ENCODE measurements around the gene KIAA1671.
A peak's percentile ranks its signal among the peaks of the same experiment; 100 is the strongest.
"Not testable (repeated sequence)": the region's sequence is repeated elsewhere in the genome, so short reads cannot be mapped to it uniquely, and the experiment has no call there.

The KIAA1671 gene

DNA sequence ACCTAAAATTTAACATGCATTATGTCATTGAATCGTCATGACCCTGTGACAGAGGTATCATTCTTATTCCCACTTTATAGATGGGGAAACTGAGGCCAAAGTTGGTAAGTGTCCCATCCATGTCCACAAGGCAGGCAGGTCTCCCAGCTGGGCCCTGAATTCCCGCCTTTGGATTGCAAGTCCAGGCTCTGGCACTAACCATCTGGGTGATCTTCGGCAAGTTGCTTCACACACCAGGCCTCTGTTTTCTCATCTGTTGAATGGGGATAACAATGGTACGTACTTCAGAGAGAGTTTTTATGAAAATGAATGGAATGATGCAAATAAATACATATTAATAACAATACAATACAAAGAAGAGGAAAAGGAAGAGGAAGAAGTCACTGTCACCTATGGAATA lies 250.6 kb downstream of the KIAA1671 start:
- DNase-seq (ENCODE audit: low read depth): no peak

- DNase-seq (ENCODE audit: low read depth): not testable (repeated sequence)
Observed at GRCh38 chr22:25204547-25204946, 252.0 kb downstream of the KIAA1671 start.

- DNase-seq (ENCODE audit: low read depth): no peak
Observed at GRCh38 chr22:25205847-25206246, 253.3 kb downstream of the KIAA1671 start.

- no peak for DNase-seq (ENCODE audit: low read depth)
Observed at GRCh38 chr22:25206998-25207397, 254.5 kb downstream of the KIAA1671 start.

GRCh38 chr22:25207553-25208157 lies 255.1 kb downstream of the KIAA1671 start:
- DNase-seq (ENCODE audit: low read depth): no peak

DNA sequence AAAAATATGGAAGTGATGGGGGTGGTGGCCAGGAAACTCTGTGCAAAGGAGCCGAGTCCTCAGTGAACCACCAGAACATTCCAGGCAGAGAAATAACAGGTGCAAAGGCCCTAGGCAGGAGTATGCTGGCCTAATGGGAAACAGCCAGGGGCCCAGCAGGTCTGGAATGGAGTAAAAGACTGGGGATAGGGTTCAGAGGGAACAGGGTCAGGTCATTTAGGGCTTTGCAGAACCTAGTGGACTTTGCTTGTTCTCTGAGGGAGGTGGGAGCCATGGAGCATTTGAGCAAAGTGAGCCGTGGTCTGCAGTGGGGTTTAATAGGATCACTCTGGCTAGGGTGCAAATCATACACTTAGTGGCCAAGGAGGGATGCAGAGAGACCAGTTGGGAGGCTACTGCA lies 255.8 kb downstream of the KIAA1671 start:
- DNase-seq (ENCODE audit: low read depth): no peak

GRCh38 chr22:25208743-25209505 lies 256.4 kb downstream of the KIAA1671 start:
- no peak for DNase-seq (ENCODE audit: low read depth)

- no peak for DNase-seq (ENCODE audit: low read depth)
Observed at GRCh38 chr22:25210793-25211192, 258.3 kb downstream of the KIAA1671 start.

DNA sequence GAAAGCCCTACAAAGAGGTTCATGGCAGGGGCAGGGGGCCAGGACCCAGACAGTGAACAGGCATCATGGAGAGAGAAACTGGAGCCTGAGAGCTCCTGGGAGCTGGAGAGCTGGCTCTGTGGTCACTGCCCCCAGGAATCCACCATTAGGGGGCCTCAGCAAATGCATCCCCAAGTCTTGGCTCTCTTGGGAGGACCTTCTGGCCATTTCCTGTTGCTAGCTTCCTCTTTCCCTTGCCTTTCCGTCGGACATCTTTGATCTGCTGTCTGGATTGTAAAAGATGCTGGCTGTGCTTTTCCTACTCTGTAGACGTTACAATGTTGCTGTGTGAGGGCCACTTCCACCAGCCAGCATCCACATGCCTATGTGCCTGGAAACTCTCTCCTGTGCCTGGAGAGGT lies 259.8 kb downstream of the KIAA1671 start:
- DNase-seq (ENCODE audit: low read depth): no peak

DNA sequence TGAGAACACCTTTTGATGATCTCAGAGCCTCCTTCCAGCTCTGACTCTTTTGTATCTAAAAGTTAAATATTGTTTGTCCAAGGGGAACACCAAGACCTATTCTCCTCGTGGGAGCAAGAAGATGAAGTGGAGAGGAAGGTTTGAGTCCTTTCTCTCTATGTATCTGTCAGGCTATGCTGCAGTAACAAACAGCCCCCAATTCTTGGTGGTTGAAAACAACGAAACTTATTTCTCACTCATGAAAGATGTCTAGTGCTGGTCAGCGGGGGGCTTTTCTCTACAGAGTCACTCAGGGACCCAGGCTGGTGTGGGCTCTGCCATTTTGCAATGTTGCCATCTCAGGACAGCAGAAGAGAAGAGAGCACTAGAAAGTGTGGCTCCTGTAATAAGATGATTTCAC lies 260.7 kb downstream of the KIAA1671 start:
- no peak for DNase-seq (ENCODE audit: low read depth)

GRCh38 chr22:25216230-25216629 lies 263.7 kb downstream of the KIAA1671 start:
- DNase-seq (ENCODE audit: low read depth): no peak

GRCh38 chr22:25219211-25219689 lies 266.7 kb downstream of the KIAA1671 start, which contains the start of gene CRYBB2:
Gene CRYBB2, plus strand, starts transcription at chr22:25219639. Its CDS starts 1,791 bp downstream, at chr22:25221430.
- DNase-seq (ENCODE audit: low read depth): no peak

- DNase-seq (ENCODE audit: low read depth): no peak
Observed at GRCh38 chr22:25219948-25220442, 267.5 kb downstream of the KIAA1671 start.

DNA sequence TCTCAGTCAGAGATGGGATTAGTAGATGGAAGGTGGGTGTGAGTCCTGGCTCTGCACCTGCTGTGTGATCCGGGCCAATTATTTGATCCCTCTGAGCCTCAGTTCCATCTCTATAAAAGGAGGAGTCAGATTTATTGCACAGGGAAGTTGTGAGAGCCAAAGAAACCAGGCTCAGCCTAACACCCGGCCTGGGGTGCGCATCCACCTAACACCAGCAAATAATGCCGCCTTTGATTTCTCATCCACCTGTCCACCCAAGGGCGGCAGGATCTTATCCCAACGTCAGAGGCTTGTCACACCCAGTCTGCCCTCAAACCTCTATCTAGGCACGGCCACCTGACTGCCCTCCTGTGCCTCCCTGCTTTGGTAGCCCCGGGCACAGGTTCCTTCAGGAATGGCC lies 269.3 kb downstream of the KIAA1671 start:
- no peak for DNase-seq (ENCODE audit: low read depth)

DNA sequence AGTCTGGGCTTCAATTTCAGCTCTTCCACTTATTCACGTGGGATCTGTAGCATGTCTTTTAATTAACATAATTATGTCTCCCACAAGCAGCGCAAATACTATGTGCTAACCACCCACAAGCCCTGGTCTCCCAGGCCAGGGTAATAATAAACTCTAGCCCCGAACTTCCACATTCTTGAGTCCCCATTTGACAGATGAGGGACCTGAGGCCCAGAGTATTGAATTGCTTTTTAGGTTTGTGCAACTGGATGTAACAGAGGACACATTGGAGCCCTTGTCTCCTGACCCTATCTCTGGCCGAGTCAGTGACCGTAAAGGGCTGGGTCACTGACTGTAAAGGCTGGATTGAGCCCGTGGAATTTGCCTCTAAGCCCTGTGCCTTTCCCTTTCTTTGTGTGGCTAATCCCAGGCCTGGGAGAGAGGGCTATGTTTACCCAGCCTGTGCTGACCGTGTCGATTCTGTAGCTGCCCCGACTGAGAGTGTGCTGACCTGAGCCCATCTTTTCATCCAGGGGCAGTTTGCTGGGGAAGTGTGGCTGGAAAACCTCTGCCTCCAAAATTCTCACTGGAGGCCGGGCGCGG lies 270.8 kb downstream of the KIAA1671 start:
- DNase-seq (ENCODE audit: low read depth): no peak

GRCh38 chr22:25228822-25229221 lies 276.3 kb downstream of the KIAA1671 start:
- no peak for DNase-seq (ENCODE audit: low read depth)

GRCh38 chr22:25230760-25231159 lies 278.2 kb downstream of the KIAA1671 start:
- not testable (repeated sequence) for DNase-seq (ENCODE audit: low read depth)

DNA sequence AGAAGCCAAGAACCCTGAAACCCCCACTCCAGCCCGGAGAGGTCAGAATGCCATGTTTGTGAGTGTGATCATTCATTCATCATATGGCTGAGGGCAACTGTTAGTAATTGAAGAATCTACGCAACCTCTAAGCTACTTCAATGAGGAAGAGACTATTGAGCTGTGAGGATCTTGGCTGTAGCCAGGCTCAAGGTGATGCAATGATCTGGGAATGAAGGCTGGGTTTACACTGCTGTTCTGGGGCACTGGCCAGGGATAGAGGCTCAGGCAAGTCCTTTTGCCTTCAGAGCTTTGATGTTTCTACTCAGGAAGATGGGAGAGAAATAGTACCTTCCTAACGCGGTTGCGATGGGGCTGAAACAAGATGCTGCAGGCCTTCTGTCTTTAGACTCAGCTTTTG lies 279.8 kb downstream of the KIAA1671 start:
- DNase-seq (ENCODE audit: low read depth): peak; percentile 40

DNA sequence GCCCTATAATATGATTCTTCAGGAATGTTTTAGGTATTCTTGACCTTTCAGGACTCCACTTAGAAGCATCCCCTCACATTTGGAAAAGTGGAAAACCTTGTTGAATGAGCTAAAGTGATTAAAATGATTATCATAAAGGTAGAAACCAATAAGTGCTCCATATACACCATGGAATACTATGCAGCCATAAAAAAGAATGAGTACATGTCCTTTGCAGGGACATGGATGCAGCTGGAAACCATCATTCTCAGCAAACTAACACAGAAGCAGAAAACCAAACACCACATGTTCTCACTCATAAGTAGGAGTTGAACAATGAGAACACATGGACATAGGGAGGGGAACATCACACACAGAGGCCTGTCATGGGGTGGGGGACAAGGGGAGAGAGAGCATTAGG lies 281.2 kb downstream of the KIAA1671 start:
- DNase-seq (ENCODE audit: low read depth): not testable (repeated sequence)

DNA sequence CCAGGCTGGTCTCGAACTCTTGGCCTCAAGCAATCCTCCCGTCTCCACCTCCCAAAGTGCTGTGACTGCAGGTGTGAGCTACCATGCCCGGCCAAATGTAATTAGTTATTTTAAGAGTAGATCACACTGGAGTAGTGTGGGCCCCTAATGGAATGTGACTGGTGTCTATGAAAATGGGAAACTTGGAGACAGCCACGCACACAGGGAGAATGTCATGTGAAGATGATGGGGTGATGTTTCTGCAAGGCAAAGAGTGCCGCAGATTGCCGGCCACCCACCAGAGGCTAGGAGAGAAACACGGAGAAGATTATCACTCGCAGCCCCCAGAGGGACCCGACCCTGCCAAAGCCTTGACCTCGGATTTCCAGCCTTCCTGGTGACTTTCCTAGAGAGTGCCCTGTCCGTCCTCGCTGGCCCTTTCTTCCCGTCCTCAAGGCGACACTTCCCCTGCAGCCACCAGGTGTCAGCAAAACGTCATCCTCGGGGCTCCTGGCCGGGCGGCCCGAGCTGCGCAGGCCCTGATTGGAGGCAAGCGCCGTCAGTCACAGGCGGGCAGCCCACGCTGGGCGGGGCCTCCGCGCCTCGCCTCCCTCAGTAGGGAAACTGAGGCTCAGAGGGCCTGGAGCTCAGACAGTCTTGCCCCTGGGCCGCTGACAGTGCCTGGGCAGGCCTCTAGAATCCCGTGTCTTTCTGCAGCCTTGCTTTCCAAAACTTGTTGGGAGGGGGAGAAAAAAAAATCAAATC lies 283.2 kb downstream of the KIAA1671 start:
- peak; percentile 71 for DNase-seq (ENCODE audit: low read depth)

GRCh38 chr22:25236417-25236816 lies 283.9 kb downstream of the KIAA1671 start:
- no peak for DNase-seq (ENCODE audit: low read depth)

- DNase-seq (ENCODE audit: low read depth): no peak
Observed at GRCh38 chr22:25237503-25237902, 285.0 kb downstream of the KIAA1671 start.
